GM23338 (cell line): ENCODE measurements around the gene CELSR1. TPM values are rescaled to one million over a fixed set of nuclear protein-coding genes. Genes with fewer than 3 reads are reported as not detected.

Experiments
- ATAC-seq: fragments of 200-7000 bp; cut with Tn5 transposase; 3 replicates; pipeline ENCODE4 v1.9.1; 2020
- DNase-seq: peaks from one replicate; pipeline ENCODE4 v3.0.0-alpha.2; 2015; ENCODE audit warnings: low spot score
- H2AFZ ChIP-seq: fragments of 200-600 bp; sonication (generic); 2 replicates; pipeline ENCODE4 v1.8.0; 2016; ENCODE audit warnings: antibody characterized with exemption, mild to moderate bottlenecking, moderate library complexity
- H3F3A ChIP-seq: fragments of 200-600 bp; sonication (generic); replicated peaks from 2 replicates; pipeline ENCODE4 v1.8.0; 2017; ENCODE audit warnings: antibody characterized with exemption, mixed run types, low read depth
- H3K27ac ChIP-seq: fragments of 200-600 bp; sonication (generic); 2 replicates; pipeline ENCODE4 v1.6.1; 2016; ENCODE audit warnings: low read depth
- H3K27me3 ChIP-seq: fragments of 200-600 bp; sonication (generic); 2 replicates; pipeline ENCODE4 v1.8.0; 2016; ENCODE audit warnings: mild to moderate bottlenecking, mixed run types, moderate library complexity; ENCODE audit not compliant: insufficient read depth
- H3K36me3 ChIP-seq: fragments of 200-600 bp; sonication (generic); 2 replicates; pipeline ENCODE4 v1.8.0; 2016; ENCODE audit warnings: mild to moderate bottlenecking; ENCODE audit not compliant: insufficient read depth
- H3K4me1 ChIP-seq: fragments of 200-600 bp; sonication (generic); 2 replicates; pipeline ENCODE4 v1.8.0; 2016; ENCODE audit warnings: mild to moderate bottlenecking, moderate library complexity; ENCODE audit not compliant: insufficient read depth
- H3K4me2 ChIP-seq: fragments of 200-600 bp; sonication (generic); 2 replicates; pipeline ENCODE4 v1.7.1; 2017; ENCODE audit warnings: mixed run types
- H3K4me3 ChIP-seq: fragments of 200-600 bp; sonication (generic); 2 replicates; pipeline ENCODE4 v1.6.1; 2016; ENCODE audit warnings: mixed run types
- H3K79me2 ChIP-seq: fragments of 200-600 bp; sonication (generic); replicated peaks from 2 replicates; pipeline ENCODE4 v1.8.0; 2017; ENCODE audit warnings: mild to moderate bottlenecking; ENCODE audit not compliant: insufficient read depth
- H3K9me2 ChIP-seq: fragments of 200-600 bp; sonication (generic); 2 replicates; pipeline ENCODE4 v1.8.0; 2017; ENCODE audit not compliant: insufficient read depth
- H4K20me1 ChIP-seq: fragments of 200-600 bp; sonication (generic); replicated peaks from 2 replicates; pipeline ENCODE4 v1.8.0; 2017; ENCODE audit warnings: mild to moderate bottlenecking; ENCODE audit not compliant: insufficient read depth
- H3K27ac Mint-ChIP-seq: 2 replicates; pipeline ENCODE4 v1.8.0; 2020; ENCODE audit warnings: inconsistent platforms, mild to moderate bottlenecking, moderate library complexity, mixed read lengths
- H3K27me3 Mint-ChIP-seq: 3 replicates; pipeline ENCODE4 v1.8.0; 2022; ENCODE audit warnings: low read depth, mild to moderate bottlenecking, moderate library complexity, mixed read lengths, inconsistent platforms; ENCODE audit not compliant: insufficient read depth, poor library complexity
- H3K36me3 Mint-ChIP-seq: 3 replicates; pipeline ENCODE4 v1.8.0; 2021; ENCODE audit warnings: low read depth, mild to moderate bottlenecking, inconsistent platforms, moderate library complexity, mixed read lengths
- H3K4me1 Mint-ChIP-seq: 3 replicates; pipeline ENCODE4 v1.8.0; 2020; ENCODE audit warnings: mild to moderate bottlenecking, inconsistent platforms, mixed read lengths
- H3K4me3 Mint-ChIP-seq: 3 replicates; pipeline ENCODE4 v1.8.0; 2021; ENCODE audit warnings: moderate library complexity, mild to moderate bottlenecking, inconsistent platforms, mixed read lengths
- H3K9me3 Mint-ChIP-seq: 3 replicates; pipeline ENCODE4 v1.8.0; 2020; ENCODE audit warnings: moderate library complexity, mild to moderate bottlenecking, inconsistent platforms, mixed read lengths
- EZH2 ChIP-seq: fragments of 200-600 bp; sonication (generic); IDR thresholded peaks from one replicate; pipeline ENCODE4 v1.8.0; 2017; ENCODE audit warnings: antibody characterized with exemption, mild to moderate bottlenecking, low read depth; ENCODE audit not compliant: unreplicated experiment
- STAT1 ChIP-seq: IDR thresholded peaks from one replicate; pipeline ENCODE4 v1.6.1; 2016; ENCODE audit warnings: antibody characterized with exemption; ENCODE audit not compliant: unreplicated experiment
- ZNF114 ChIP-seq: fragments of 250-450 bp; sonication (Bioruptor Pico); IDR thresholded peaks from 2 replicates; pipeline ENCODE4 v1.5.0; 2020; ENCODE audit warnings: mild to moderate bottlenecking, moderate library complexity
- polyA plus RNA-seq: library from polyadenylated mRNA; unstranded; fragments of >200 nt; fragmentation: Nextera tagmentation; extraction: Ambion mirVana; gene quantifications from 2 replicates; pipeline ENCODE4 v1.2.1, GENCODE V29; 2016
- total RNA-seq: library from RNA; depleted of rRNA; stranded (reverse); fragments of >200 nt; shearing (Covaris generic); gene quantifications from 2 replicates; pipeline ENCODE4 v1.2.3, GENCODE V29; 2014
- TF ChIP-seq, protein P1 (sequence below): fragments of 250-450 bp; sonication (Bioruptor Pico); IDR thresholded peaks from 2 replicates; pipeline ENCODE4 v1.5.0; 2020; ENCODE audit warnings: mild to moderate bottlenecking, moderate library complexity
- TF ChIP-seq, protein P2 (sequence below): IDR thresholded peaks from one replicate; pipeline ENCODE4 v1.6.1; 2018; ENCODE audit warnings: antibody characterized with exemption; ENCODE audit not compliant: unreplicated experiment

The CELSR1 gene
- total and polyA plus RNA-seq, 2 experiments from 2014 or later = 4.8 to 20.4 TPM

GRCh38 chr22:46450931-46451561 lies 86.4 kb downstream of the CELSR1 start:
- no peaks in the 10 kb centered on the region for H3K4me1 ChIP-seq
- peaks cover 6% of the 10 kb centered on the region for H3K27me3 Mint-ChIP-seq
- no peak overlapping the region for H3K27ac Mint-ChIP-seq
- ATAC-seq (no peak), DNase-seq (no peak)
- no peaks in the 10 kb centered on the region for H3K27me3 ChIP-seq
- no peaks in the 10 kb centered on the region for H3K36me3 ChIP-seq
- H3F3A ChIP-seq = no peaks in the 10 kb centered on the region
- TF ChIP-seq STAT1 (no peak), ZNF114 (CRISPR knock-in tag) (no peak), EZH2 (no peak)
- TF ChIP-seq, protein P1, sequence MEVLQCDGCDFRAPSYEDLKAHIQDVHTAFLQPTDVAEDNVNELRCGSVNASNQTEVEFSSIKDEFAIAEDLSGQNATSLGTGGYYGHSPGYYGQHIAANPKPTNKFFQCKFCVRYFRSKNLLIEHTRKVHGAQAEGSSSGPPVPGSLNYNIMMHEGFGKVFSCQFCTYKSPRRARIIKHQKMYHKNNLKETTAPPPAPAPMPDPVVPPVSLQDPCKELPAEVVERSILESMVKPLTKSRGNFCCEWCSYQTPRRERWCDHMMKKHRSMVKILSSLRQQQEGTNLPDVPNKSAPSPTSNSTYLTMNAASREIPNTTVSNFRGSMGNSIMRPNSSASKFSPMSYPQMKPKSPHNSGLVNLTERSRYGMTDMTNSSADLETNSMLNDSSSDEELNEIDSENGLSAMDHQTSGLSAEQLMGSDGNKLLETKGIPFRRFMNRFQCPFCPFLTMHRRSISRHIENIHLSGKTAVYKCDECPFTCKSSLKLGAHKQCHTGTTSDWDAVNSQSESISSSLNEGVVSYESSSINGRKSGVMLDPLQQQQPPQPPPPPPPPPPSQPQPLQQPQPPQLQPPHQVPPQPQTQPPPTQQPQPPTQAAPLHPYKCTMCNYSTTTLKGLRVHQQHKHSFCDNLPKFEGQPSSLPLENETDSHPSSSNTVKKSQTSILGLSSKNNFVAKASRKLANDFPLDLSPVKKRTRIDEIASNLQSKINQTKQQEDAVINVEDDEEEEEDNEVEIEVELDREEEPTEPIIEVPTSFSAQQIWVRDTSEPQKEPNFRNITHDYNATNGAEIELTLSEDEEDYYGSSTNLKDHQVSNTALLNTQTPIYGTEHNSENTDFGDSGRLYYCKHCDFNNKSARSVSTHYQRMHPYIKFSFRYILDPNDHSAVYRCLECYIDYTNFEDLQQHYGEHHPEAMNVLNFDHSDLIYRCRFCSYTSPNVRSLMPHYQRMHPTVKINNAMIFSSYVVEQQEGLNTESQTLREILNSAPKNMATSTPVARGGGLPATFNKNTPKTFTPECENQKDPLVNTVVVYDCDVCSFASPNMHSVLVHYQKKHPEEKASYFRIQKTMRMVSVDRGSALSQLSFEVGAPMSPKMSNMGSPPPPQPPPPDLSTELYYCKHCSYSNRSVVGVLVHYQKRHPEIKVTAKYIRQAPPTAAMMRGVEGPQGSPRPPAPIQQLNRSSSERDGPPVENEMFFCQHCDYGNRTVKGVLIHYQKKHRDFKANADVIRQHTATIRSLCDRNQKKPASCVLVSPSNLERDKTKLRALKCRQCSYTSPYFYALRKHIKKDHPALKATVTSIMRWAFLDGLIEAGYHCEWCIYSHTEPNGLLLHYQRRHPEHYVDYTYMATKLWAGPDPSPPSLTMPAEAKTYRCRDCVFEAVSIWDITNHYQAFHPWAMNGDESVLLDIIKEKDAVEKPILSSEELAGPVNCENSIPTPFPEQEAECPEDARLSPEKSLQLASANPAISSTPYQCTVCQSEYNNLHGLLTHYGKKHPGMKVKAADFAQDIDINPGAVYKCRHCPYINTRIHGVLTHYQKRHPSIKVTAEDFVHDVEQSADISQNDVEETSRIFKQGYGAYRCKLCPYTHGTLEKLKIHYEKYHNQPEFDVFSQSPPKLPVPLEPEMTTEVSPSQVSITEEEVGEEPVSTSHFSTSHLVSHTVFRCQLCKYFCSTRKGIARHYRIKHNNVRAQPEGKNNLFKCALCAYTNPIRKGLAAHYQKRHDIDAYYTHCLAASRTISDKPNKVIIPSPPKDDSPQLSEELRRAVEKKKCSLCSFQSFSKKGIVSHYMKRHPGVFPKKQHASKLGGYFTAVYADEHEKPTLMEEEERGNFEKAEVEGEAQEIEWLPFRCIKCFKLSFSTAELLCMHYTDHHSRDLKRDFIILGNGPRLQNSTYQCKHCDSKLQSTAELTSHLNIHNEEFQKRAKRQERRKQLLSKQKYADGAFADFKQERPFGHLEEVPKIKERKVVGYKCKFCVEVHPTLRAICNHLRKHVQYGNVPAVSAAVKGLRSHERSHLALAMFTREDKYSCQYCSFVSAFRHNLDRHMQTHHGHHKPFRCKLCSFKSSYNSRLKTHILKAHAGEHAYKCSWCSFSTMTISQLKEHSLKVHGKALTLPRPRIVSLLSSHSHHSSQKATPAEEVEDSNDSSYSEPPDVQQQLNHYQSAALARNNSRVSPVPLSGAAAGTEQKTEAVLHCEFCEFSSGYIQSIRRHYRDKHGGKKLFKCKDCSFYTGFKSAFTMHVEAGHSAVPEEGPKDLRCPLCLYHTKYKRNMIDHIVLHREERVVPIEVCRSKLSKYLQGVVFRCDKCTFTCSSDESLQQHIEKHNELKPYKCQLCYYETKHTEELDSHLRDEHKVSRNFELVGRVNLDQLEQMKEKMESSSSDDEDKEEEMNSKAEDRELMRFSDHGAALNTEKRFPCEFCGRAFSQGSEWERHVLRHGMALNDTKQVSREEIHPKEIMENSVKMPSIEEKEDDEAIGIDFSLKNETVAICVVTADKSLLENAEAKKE (CRISPR knock-in tag) = no peak
- no peak overlapping the region for H3K4me3 Mint-ChIP-seq
- peaks cover 2% of the 10 kb centered on the region for H3K4me1 Mint-ChIP-seq
- no peaks in the 10 kb centered on the region for H3K79me2 ChIP-seq
- no peak overlapping the region for H2AFZ ChIP-seq
- H3K4me3 ChIP-seq = no peak overlapping the region
- no peaks in the 10 kb centered on the region for H3K9me2 ChIP-seq
- no peak overlapping the region for H3K27ac ChIP-seq
- H3K4me2 ChIP-seq = no peak overlapping the region
- no peaks in the 10 kb centered on the region for H3K36me3 Mint-ChIP-seq
- H3K9me3 Mint-ChIP-seq = no peaks in the 10 kb centered on the region
- H4K20me1 ChIP-seq = no peaks in the 10 kb centered on the region

DNA sequence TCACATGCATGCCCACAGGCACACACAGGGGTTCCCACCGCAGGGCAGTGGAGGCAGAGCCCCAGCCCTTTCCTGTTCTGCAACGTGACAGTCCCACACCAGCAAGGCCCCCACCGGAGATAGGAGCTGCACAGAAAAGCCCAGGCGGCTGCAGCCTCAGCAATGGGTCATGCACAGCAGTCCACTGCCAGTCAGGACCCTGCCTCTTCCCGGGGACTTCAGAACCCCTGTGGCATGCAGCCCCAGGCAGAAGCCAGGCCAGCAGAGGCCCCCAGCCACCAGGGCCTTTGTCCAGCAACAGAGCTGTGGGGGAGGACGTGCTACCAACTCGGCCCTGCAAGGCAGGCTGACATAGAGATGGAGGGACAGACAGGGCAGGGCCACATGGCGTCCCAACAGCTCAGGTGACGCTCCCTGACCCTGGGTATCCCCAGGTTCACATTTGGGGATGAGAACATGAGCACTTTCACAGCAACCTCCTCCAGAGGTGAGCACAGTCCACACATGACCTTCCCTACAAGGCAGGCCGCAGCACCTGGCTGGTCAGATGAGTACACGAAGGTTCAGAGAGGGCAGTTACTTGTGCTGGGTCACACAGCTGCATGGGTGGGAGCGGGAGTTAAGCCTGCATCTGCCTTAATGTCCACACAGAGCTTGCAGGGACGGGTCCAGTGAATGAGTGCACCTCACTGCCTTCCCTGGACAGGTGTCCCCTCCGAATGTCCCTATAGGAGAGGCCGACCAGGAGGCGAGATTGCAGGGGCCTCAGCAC lies 87.3 kb downstream of the CELSR1 start:
- no peaks in the 10 kb centered on the region for H3K9me3 Mint-ChIP-seq
- H3K4me1 Mint-ChIP-seq = peaks cover 2% of the 10 kb centered on the region
- ATAC-seq (no peak), DNase-seq (no peak)
- Histone ChIP-seq H2AFZ (no peak overlapping the region), H3K4me1 (no peaks in the 10 kb centered on the region), H3K9me2 (no peaks in the 10 kb centered on the region), H4K20me1 (no peaks in the 10 kb centered on the region), H3F3A (no peaks in the 10 kb centered on the region), H3K4me3 (no peak overlapping the region), H3K27ac (no peak overlapping the region), H3K79me2 (no peaks in the 10 kb centered on the region), H3K4me2 (no peak overlapping the region), H3K27me3 (no peaks in the 10 kb centered on the region), H3K36me3 (no peaks in the 10 kb centered on the region)
- H3K27ac Mint-ChIP-seq = no peak overlapping the region
- TF ChIP-seq, protein P2, sequence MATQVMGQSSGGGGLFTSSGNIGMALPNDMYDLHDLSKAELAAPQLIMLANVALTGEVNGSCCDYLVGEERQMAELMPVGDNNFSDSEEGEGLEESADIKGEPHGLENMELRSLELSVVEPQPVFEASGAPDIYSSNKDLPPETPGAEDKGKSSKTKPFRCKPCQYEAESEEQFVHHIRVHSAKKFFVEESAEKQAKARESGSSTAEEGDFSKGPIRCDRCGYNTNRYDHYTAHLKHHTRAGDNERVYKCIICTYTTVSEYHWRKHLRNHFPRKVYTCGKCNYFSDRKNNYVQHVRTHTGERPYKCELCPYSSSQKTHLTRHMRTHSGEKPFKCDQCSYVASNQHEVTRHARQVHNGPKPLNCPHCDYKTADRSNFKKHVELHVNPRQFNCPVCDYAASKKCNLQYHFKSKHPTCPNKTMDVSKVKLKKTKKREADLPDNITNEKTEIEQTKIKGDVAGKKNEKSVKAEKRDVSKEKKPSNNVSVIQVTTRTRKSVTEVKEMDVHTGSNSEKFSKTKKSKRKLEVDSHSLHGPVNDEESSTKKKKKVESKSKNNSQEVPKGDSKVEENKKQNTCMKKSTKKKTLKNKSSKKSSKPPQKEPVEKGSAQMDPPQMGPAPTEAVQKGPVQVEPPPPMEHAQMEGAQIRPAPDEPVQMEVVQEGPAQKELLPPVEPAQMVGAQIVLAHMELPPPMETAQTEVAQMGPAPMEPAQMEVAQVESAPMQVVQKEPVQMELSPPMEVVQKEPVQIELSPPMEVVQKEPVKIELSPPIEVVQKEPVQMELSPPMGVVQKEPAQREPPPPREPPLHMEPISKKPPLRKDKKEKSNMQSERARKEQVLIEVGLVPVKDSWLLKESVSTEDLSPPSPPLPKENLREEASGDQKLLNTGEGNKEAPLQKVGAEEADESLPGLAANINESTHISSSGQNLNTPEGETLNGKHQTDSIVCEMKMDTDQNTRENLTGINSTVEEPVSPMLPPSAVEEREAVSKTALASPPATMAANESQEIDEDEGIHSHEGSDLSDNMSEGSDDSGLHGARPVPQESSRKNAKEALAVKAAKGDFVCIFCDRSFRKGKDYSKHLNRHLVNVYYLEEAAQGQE = no peak
- H3K4me3 Mint-ChIP-seq = no peak overlapping the region
- peaks cover 6% of the 10 kb centered on the region for H3K27me3 Mint-ChIP-seq
- no peaks in the 10 kb centered on the region for H3K36me3 Mint-ChIP-seq
